Spleen (tissue), 7 donors: ENCODE results near the gene FBLN2.

Source experiments
- CTCF ChIP-seq, 11 experiments: fragments of 200-600 bp in 7 of 11; fragments of 450-650 bp in 4 of 11; sonication (generic) in 4 of 11; IDR thresholded peaks in 8 of 11; conservative IDR thresholded peaks in 3 of 11; 1 replicate in 7 of 11; 2 replicates in 4 of 11; pipeline versions ENCODE4 v1.4.0 to v1.8.0; 2016 to 2021; ENCODE audit warnings: antibody characterized with exemption in 11 of 11, inconsistent platforms in 4 of 11, mild to moderate bottlenecking in 1 of 11
- POLR2A ChIP-seq, 3 donors: fragments of 450-650 bp; IDR thresholded peaks; one replicate each; pipeline ENCODE4 v1.5.1; 2017; ENCODE audit warnings: antibody characterized with exemption in 3 of 3, mild to moderate bottlenecking in 1 of 3
- donor health status: DM: no; HTN: no; CAD: no; lungs with moderate emphysema.
- donor health status: DM: no; HTN: no; CAD: no.
- donor health status: DM: no; HTN: no; CAD: no.

- TF ChIP-seq CTCF (IDR thresholded peaks at IDR 0.05 in 8 of 11, conservative IDR thresholded peaks at IDR 0.05 in 3 of 11) = no peak
- TF ChIP-seq POLR2A (IDR thresholded peaks at IDR 0.05) = no peak
Observed at GRCh38 chr3:13520326-13520880, 28.5 kb upstream of the FBLN2 start.
